OCI-LY1 (cell line): ENCODE data around the gene SPATA18.

Source experiments
- H2AFZ ChIP-seq: fragments of 200-600 bp; sonication (generic), shearing (Covaris generic); 2 replicates; pipeline ENCODE4 v1.6.0; 2014; ENCODE audit warnings: antibody characterized with exemption, mild to moderate bottlenecking, low read length
- H3F3A ChIP-seq: fragments of 200-600 bp; sonication (generic), shearing (Covaris generic); 2 replicates; pipeline ENCODE4 v1.6.0; 2014; ENCODE audit warnings: mild to moderate bottlenecking, antibody characterized with exemption, low read length, moderate library complexity; ENCODE audit not compliant: insufficient read depth
- H3K27ac ChIP-seq: fragments of 200-600 bp; sonication (generic); 2 replicates; pipeline ENCODE4 v1.5.1; 2014; ENCODE audit warnings: low read length, mixed run types, mild to moderate bottlenecking, low read depth; ENCODE audit not compliant: poor library complexity, severe bottlenecking
- H3K27me3 ChIP-seq: fragments of 200-600 bp; sonication (generic); 2 replicates; pipeline ENCODE4 v1.6.0; 2014; ENCODE audit warnings: antibody characterized with exemption, mild to moderate bottlenecking, low read length, moderate library complexity; ENCODE audit not compliant: insufficient read depth
- H3K36me3 ChIP-seq: fragments of 200-600 bp; sonication (generic); 2 replicates; pipeline ENCODE4 v1.6.1; 2014; ENCODE audit warnings: mild to moderate bottlenecking, antibody characterized with exemption, low read length, moderate library complexity, mixed read lengths; ENCODE audit not compliant: insufficient read depth
- H3K4me1 ChIP-seq: fragments of 200-600 bp; sonication (generic); 2 replicates; pipeline ENCODE4 v1.5.1; 2014; ENCODE audit warnings: mild to moderate bottlenecking, low read length, moderate library complexity; ENCODE audit not compliant: insufficient read depth, severe bottlenecking
- H3K4me2 ChIP-seq: fragments of 200-600 bp; sonication (generic), shearing (Covaris generic); 2 replicates; pipeline ENCODE4 v1.6.1; 2014; ENCODE audit warnings: low read length
- H3K4me3 ChIP-seq: fragments of 200-600 bp; sonication (generic); 2 replicates; pipeline ENCODE4 v1.5.1; 2014; ENCODE audit warnings: low read length, low read depth, mild to moderate bottlenecking, mixed read lengths; ENCODE audit not compliant: poor library complexity, severe bottlenecking
- H3K79me2 ChIP-seq: fragments of 200-600 bp; shearing (Covaris generic); 2 replicates; pipeline ENCODE4 v1.6.1; 2016; ENCODE audit warnings: mixed run types, low read length, mixed read lengths; ENCODE audit not compliant: insufficient read depth
- H3K9ac ChIP-seq: fragments of 200-600 bp; sonication (generic), shearing (Covaris generic); 2 replicates; pipeline ENCODE4 v1.6.1; 2014; ENCODE audit warnings: mild to moderate bottlenecking, low read length, mixed read lengths
- H3K9me2 ChIP-seq: fragments of 200-600 bp; sonication (generic), shearing (Covaris generic); 2 replicates; pipeline ENCODE4 v1.6.1; 2014; ENCODE audit warnings: low read depth, mild to moderate bottlenecking, low read length, mixed read lengths
- H3K9me3 ChIP-seq: fragments of 200-600 bp; shearing (Covaris generic); 2 replicates; pipeline ENCODE4 v1.6.1; 2014; ENCODE audit warnings: low read length, mixed read lengths
- H4K20me1 ChIP-seq: fragments of 200-600 bp; sonication (generic), shearing (Covaris generic); 2 replicates; pipeline ENCODE4 v1.6.0; 2016; ENCODE audit warnings: mild to moderate bottlenecking, low read length; ENCODE audit not compliant: insufficient read depth
- EZH2 ChIP-seq: fragments of 200-600 bp; sonication (generic), shearing (Covaris generic); IDR thresholded peaks from 2 replicates; pipeline ENCODE4 v1.8.0; 2017; ENCODE audit warnings: borderline replicate concordance, mixed run types, mild to moderate bottlenecking, antibody characterized with exemption, low read length, moderate library complexity, mixed read lengths
- TF ChIP-seq, protein P1 (sequence below): fragments of 200-600 bp; sonication (generic), shearing (Covaris generic); IDR thresholded peaks from 2 replicates; pipeline ENCODE4 v1.5.1; 2017; ENCODE audit warnings: mild to moderate bottlenecking, antibody characterized with exemption, low read length, moderate library complexity, mixed read lengths

The SPATA18 gene

DNA sequence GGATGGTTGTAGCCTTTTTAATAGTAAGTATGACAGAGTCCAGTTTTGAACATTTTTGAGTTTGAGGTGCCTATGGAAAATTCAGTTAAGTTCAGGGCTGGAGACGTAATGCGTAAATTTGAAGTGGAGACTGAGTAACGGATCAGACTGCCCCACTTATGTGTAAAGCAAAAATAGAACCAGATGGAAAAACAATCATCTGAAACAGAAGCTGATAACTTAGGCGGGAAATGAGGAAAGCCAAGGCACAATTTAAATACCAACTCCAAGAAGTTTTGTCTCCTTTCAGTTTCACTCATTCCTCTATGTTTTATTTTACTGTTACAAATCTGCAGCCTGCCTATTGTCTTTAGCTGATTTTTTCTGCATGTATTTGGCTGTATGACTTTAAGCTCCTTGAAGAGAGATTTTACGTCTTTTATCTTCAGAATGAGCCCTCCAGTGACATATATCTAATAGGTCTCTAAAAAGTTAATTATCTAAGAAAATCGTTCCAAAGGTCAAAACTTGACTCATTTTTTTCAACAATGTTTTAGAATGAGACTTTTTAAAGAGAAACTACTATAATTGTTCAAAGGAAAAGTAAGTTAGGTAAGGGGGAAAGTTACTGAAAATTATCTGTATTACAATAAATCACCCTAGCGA, 14.1 kb upstream of the SPATA18 start:
- no peaks in the 10 kb centered on the region for H3F3A ChIP-seq
- H3K79me2 ChIP-seq = peaks cover 3% of the 10 kb centered on the region; the same call in 1 of the 2 replicates

DNA sequence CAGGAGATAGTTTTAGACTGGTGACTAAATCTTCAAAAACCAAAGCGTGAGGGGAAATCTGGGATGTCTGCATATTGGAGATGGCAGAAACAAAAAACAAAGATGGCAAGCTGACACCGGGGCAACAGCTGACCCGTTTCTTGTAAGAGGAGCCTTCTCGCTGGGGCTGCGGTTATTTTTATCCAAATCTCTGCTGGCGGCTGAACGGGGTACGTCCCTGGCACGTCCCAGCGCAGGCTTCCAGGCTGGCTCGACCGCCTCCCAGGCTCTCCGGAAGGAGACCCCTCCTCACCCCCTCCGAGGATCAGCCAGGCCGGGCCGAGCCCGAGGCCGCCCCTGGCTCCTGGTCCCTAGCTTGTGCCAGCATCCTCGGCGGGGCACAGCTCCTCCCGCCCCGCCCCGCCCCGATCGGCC, 13.4 kb upstream of the SPATA18 start:
- Histone ChIP-seq H3K27me3 (no peaks in the 10 kb centered on the region), H4K20me1 (no peaks in the 10 kb centered on the region), H3K9ac (peak overlapping the region; percentile 74), H3F3A (no peaks in the 10 kb centered on the region), H3K9me3 (no peaks in the 10 kb centered on the region), H2AFZ (0 out of 2 replicates have a peak overlapping the region, but pooled peaks have one; percentile 23), H3K79me2 (peaks cover 3% of the 10 kb centered on the region; the same call in 1 of the 2 replicates), H3K4me3 (peak overlapping the region; percentile 85), H3K4me1 (peaks cover 27% of the 10 kb centered on the region), H3K4me2 (peak overlapping the region; percentile 68), H3K27ac (no peak overlapping the region), H3K36me3 (no peaks in the 10 kb centered on the region), H3K9me2 (no peaks in the 10 kb centered on the region)
- TF ChIP-seq EZH2 = no peak
- TF ChIP-seq, protein P1, sequence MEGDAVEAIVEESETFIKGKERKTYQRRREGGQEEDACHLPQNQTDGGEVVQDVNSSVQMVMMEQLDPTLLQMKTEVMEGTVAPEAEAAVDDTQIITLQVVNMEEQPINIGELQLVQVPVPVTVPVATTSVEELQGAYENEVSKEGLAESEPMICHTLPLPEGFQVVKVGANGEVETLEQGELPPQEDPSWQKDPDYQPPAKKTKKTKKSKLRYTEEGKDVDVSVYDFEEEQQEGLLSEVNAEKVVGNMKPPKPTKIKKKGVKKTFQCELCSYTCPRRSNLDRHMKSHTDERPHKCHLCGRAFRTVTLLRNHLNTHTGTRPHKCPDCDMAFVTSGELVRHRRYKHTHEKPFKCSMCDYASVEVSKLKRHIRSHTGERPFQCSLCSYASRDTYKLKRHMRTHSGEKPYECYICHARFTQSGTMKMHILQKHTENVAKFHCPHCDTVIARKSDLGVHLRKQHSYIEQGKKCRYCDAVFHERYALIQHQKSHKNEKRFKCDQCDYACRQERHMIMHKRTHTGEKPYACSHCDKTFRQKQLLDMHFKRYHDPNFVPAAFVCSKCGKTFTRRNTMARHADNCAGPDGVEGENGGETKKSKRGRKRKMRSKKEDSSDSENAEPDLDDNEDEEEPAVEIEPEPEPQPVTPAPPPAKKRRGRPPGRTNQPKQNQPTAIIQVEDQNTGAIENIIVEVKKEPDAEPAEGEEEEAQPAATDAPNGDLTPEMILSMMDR = no peak

More for the DNA sequence above, 14.1 kb upstream of the SPATA18 start:
- Histone ChIP-seq H2AFZ (0 out of 2 replicates have a peak overlapping the region, but pooled peaks have one; percentile 23), H3K4me3 (peak overlapping the region; percentile 85), H3K9me3 (no peaks in the 10 kb centered on the region), H3K27ac (no peak overlapping the region), H3K9me2 (no peaks in the 10 kb centered on the region), H3K4me2 (peak overlapping the region; percentile 68), H3K9ac (peak overlapping the region; percentile 74), H3K27me3 (no peaks in the 10 kb centered on the region), H3K4me1 (peaks cover 27% of the 10 kb centered on the region), H4K20me1 (no peaks in the 10 kb centered on the region), H3K36me3 (no peaks in the 10 kb centered on the region)
- TF ChIP-seq EZH2 = no peak
- TF ChIP-seq, protein P1 = no peak

DNA sequence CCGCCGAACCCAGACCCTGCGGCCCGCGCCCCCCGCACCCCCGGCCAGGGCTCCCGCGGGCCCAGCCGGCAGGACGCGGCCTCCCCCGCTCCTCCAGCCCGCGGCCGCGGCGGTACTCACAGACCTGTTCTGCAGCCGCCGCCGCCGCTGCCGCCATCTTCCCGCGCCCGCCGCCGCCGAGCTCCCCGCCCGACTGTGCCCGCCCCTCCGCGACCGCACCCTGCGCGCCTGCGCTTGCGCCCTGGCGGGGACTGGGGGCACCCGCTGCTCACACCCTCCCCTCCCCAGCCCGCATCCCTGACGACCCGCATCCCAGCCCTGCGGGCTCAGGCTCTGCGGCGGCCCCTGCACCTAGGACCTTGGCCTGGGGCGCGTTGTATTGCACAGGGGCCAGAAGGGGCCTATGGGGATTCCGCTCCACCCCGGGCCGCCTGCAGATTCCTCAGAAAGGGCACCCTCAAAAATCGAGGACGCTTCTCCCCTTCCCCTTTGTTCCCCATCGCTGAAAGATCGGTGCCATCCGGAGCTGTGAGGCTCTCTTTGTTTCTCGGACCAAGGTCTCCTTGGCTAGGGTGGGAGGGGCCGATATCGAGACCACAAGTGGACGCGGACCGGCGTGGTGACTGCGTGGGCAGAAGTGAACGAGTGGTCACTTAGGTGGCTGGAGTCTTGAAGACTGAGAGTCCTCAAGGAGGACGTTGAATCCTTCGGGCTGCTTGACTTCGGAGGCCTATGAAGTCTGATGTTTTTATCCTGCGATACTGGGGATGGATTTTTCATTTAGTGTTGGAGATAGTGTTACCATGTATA, 12.8 kb upstream of the SPATA18 start, which contains the start of gene SGCB:
Gene SGCB, minus strand, starts transcription at position 197 of the 810 bp plus-strand sequence. Its CDS starts 40 bp downstream, at position 157.
- no peaks in the 10 kb centered on the region for H4K20me1 ChIP-seq
- H3K4me1 ChIP-seq = peaks cover 27% of the 10 kb centered on the region
- TF ChIP-seq, protein P1 = no peak
- TF ChIP-seq EZH2 = no peak
- H3K9ac ChIP-seq = peak within 1 kb of the TSS; percentile 74
- no peak within 1 kb of the TSS for H3K27ac ChIP-seq
- no peaks in the 10 kb centered on the region for H3F3A ChIP-seq
- no peaks in the 10 kb centered on the region for H3K9me2 ChIP-seq
- H3K27me3 ChIP-seq = no peaks in the 10 kb centered on the region
- H3K36me3 ChIP-seq = no peaks in the 10 kb centered on the region
- H3K79me2 ChIP-seq = peaks cover 3% of the 10 kb centered on the region; the same call in 1 of the 2 replicates
- H3K4me2 ChIP-seq = peak within 1 kb of the TSS; percentile 83
- H2AFZ ChIP-seq = peak within 1 kb of the TSS; percentile 99
- no peaks in the 10 kb centered on the region for H3K9me3 ChIP-seq
- H3K4me3 ChIP-seq = peak within 1 kb of the TSS; percentile 85
